DMS 273 (cell line): ENCODE data around the gene TMEM17.

Experiments
- DNase-seq: peaks from one replicate; lab custom pipeline; 2025; ENCODE audit not compliant: unreplicated experiment; lab: John Stamatoyannopoulos, UW

The TMEM17 gene

GRCh38 chr2:62457556-62457955 lies 48.4 kb downstream of the TMEM17 start:
- no peak for DNase-seq

- peak; percentile 89 for DNase-seq
Observed at GRCh38 chr2:62456721-62457539, 49.1 kb downstream of the TMEM17 start.

GRCh38 chr2:62455957-62456692 lies 49.9 kb downstream of the TMEM17 start:
- DNase-seq = no peak

- DNase-seq = no peak
Observed at GRCh38 chr2:62453955-62454354, 52.0 kb downstream of the TMEM17 start.

GRCh38 chr2:62452701-62453454 lies 53.1 kb downstream of the TMEM17 start:
- peak; percentile 41 for DNase-seq

GRCh38 chr2:62450716-62451191 lies 55.2 kb downstream of the TMEM17 start:
- no peak for DNase-seq
